ENCODE measurements around the gene NAT8L.

NAT8L gene

DNA sequence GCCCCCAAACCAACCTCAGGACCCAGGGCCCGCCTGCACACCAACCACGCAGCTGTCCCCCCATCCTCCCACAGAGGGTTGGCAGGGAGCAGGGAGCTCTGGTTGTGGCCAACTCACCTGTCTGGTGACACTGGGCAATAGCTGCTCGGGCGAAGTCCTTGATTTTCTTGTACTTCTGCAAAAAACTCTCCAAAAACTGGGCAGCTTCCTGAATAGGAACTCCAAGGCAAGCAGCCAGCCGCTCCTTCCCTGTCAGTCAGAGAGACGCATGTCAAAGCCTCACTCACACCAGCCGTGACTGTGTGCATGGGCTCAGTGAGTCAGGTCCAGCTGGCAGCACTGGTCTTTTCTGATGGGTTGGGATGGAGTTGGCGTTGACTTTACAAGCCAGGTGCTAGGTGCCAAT lies 26.4 kb downstream of the NAT8L start:
- no peak for DNase-seq (ENCODE audit: low read depth, low spot score)
- no peak overlapping the region for H3K9ac ChIP-seq (ENCODE audit: insufficient read length, low read depth)
- H3K9me3 ChIP-seq (ENCODE audit: insufficient read depth, low read length), result no peaks in the 10 kb centered on the region
- H3K36me3 ChIP-seq (ENCODE audit: insufficient read depth, insufficient read length, low read length), result no peaks in the 10 kb centered on the region
- no peak overlapping the region for H3K4me3 ChIP-seq (ENCODE audit: insufficient read length, low read depth)
- TF ChIP-seq SUZ12 (IDR thresholded peaks at IDR 0.05; ENCODE audit: extremely low read depth, insufficient read depth, insufficient read length), result no peak
- TF ChIP-seq ZNF274 (IDR thresholded peaks at IDR 0.05; ENCODE audit: low read depth, low read length), result no peak
- no peak for TF ChIP-seq YY1 (IDR thresholded peaks at IDR 0.05; ENCODE audit: insufficient read depth, insufficient read length)
- H3K27me3 ChIP-seq (ENCODE audit: insufficient read depth, insufficient read length), result no peaks in the 10 kb centered on the region
- no peaks in the 10 kb centered on the region for H3K4me1 ChIP-seq (ENCODE audit: insufficient read depth, insufficient read length)

DNA sequence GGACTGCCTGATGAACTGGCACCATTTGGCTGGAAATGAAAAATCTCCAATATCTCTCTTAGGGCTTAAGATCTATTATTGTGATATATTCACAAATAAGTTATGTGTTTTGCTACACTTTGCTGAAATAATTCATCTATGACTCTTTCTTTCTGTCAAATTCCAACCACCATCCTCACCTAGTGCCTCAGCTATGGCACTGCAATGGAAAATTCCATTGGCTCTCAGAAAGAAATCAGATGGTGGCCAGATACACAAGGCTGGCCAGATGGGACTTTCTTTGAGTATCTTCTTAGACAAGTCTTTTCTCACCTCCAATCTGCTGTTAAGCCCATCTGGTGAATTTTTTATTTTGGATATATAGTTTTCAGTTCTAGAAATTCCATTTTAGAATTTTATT lies 28.0 kb downstream of the NAT8L start:
- no peaks in the 10 kb centered on the region for H3K27me3 ChIP-seq (ENCODE audit: insufficient read depth, insufficient read length)
- TF ChIP-seq SUZ12 (IDR thresholded peaks at IDR 0.05; ENCODE audit: extremely low read depth, insufficient read depth, insufficient read length), result no peak
- H3K4me1 ChIP-seq (ENCODE audit: insufficient read depth, insufficient read length), result no peaks in the 10 kb centered on the region
- H3K4me3 ChIP-seq (ENCODE audit: insufficient read length, low read depth), result no peak overlapping the region
- no peak for DNase-seq (ENCODE audit: low read depth, low spot score)
- no peak overlapping the region for H3K9ac ChIP-seq (ENCODE audit: insufficient read length, low read depth)
- H3K9me3 ChIP-seq (ENCODE audit: insufficient read depth, low read length), result no peaks in the 10 kb centered on the region
- H3K36me3 ChIP-seq (ENCODE audit: insufficient read depth, insufficient read length, low read length), result no peaks in the 10 kb centered on the region

DNA sequence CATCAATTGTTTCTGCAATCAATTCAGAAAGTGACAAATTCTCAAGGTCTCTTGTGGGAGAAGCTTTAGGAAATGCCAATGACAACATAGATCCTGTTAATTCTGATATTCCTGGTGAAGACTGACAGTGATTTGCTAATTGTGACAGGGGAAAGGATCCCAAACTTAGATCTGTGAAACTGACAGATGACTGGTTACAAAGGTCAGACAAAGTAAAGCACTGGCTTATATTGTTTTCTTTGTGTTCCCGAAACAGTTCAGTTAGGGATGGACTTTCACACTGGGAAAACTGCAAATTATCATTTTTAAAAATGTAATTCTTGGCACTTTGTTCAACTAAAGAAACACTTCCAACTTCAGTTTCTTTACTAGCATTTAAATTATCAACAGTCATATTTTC lies 30.1 kb downstream of the NAT8L start:
- Histone ChIP-seq H3K4me1 (ENCODE audit: insufficient read depth, insufficient read length) (no peaks in the 10 kb centered on the region), H3K9ac (ENCODE audit: insufficient read length, low read depth) (no peak overlapping the region), H3K9me3 (ENCODE audit: insufficient read depth, low read length) (no peaks in the 10 kb centered on the region), H3K4me3 (ENCODE audit: insufficient read length, low read depth) (no peak overlapping the region), H3K36me3 (ENCODE audit: insufficient read depth, insufficient read length, low read length) (no peaks in the 10 kb centered on the region), H3K27me3 (ENCODE audit: insufficient read depth, insufficient read length) (no peaks in the 10 kb centered on the region)
- no peak for TF ChIP-seq YY1 (IDR thresholded peaks at IDR 0.05; ENCODE audit: insufficient read depth, insufficient read length)
- no peak for TF ChIP-seq SUZ12 (IDR thresholded peaks at IDR 0.05; ENCODE audit: extremely low read depth, insufficient read depth, insufficient read length)
- TF ChIP-seq ZNF274 (IDR thresholded peaks at IDR 0.05; ENCODE audit: low read depth, low read length), result no peak
- no peak for DNase-seq (ENCODE audit: low read depth, low spot score)

DNA sequence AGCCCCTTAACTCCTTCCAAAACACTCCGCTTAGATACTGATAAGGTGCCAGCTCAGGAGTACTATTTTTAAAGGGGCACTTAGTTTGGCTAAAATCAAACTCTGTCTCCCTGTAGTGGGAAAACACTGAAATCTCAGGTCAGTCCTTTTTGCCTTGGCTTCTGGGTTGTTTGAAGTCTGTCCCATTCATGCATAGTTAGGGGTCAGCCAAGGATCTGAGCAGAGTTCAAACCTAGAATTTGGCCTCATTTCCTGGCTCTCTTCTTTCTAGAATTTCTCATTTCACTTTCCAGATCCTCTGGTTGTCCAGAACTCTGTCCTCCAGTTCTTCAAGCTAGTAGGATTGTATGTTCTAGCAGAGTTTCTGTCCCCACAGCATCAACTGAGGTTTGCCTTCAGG lies 31.5 kb downstream of the NAT8L start:
- TF ChIP-seq ZNF274 (IDR thresholded peaks at IDR 0.05; ENCODE audit: low read depth, low read length) (no peak), SUZ12 (IDR thresholded peaks at IDR 0.05; ENCODE audit: extremely low read depth, insufficient read depth, insufficient read length) (no peak), YY1 (IDR thresholded peaks at IDR 0.05; ENCODE audit: insufficient read depth, insufficient read length) (no peak)
- no peaks in the 10 kb centered on the region for H3K9me3 ChIP-seq (ENCODE audit: insufficient read depth, low read length)
- H3K9ac ChIP-seq (ENCODE audit: insufficient read length, low read depth), result no peak overlapping the region
- no peaks in the 10 kb centered on the region for H3K36me3 ChIP-seq (ENCODE audit: insufficient read depth, insufficient read length, low read length)
- no peak overlapping the region for H3K4me3 ChIP-seq (ENCODE audit: insufficient read length, low read depth)
- no peaks in the 10 kb centered on the region for H3K27me3 ChIP-seq (ENCODE audit: insufficient read depth, insufficient read length)
- H3K4me1 ChIP-seq (ENCODE audit: insufficient read depth, insufficient read length), result peaks cover 6% of the 10 kb centered on the region
- DNase-seq (ENCODE audit: low read depth, low spot score), result no peak

DNA sequence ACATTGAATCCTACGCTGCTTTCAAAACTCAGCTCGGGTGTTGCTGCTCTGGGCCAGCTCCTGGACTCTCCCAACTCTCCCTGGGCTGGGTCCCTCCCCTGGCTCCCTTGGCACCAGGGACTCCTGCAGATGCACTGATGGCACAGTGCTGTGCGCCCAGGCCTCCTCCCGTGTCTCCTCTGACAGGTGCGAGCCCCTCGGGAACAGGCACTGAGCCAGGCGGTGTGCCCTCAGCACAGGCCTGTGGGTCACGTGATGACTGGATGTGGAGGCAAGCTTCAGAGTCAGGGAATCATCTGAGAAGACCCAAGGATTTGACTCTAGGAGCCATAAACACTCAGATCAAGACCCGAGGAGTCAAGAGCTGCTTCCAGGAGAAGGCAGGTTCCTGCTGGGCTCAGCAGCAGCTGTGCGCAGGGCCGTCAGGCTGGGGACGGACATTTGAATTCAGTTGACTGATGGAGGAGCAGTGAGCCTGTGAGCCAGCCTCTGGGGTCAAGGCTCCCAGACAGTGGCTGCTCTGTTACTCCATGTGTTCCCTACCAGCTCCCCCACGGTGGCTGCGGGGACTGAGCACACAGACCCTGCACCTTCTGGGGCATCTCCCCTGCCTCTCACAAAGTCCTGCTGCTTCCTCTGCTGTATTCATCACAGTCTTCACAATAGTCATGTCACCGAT lies 33.0 kb downstream of the NAT8L start:
- DNase-seq (ENCODE audit: low read depth, low spot score), result no peak
- Histone ChIP-seq H3K9ac (ENCODE audit: insufficient read length, low read depth) (no peak overlapping the region), H3K4me1 (ENCODE audit: insufficient read depth, insufficient read length) (peaks cover 11% of the 10 kb centered on the region), H3K9me3 (ENCODE audit: insufficient read depth, low read length) (peaks cover 10% of the 10 kb centered on the region; the same call in 1 of the 2 replicates), H3K27me3 (ENCODE audit: insufficient read depth, insufficient read length) (no peaks in the 10 kb centered on the region), H3K4me3 (ENCODE audit: insufficient read length, low read depth) (no peak overlapping the region), H3K36me3 (ENCODE audit: insufficient read depth, insufficient read length, low read length) (no peaks in the 10 kb centered on the region)
- TF ChIP-seq SUZ12 (IDR thresholded peaks at IDR 0.05; ENCODE audit: extremely low read depth, insufficient read depth, insufficient read length) (no peak), YY1 (IDR thresholded peaks at IDR 0.05; ENCODE audit: insufficient read depth, insufficient read length) (no peak), ZNF274 (IDR thresholded peaks at IDR 0.05; ENCODE audit: low read depth, low read length) (no peak)

DNA sequence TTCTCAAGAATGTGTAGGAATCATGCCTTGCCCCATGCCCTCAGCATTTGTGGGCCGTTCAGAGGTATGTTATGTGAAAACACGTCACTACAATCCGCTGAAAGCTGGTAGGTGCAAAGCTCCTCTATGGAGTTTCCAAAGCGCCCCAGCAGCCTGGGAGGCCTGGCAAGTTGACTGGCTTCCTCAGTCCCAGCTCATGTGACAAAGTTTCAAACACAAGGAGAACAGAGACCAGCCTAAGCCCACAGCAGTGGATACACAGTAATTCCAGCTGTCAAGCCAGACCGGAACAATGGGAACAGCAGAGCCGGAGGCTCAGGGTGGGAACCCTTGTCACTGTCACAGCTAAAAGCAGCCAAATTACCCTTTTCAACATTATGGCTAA lies 33.5 kb downstream of the NAT8L start:
- no peak for TF ChIP-seq YY1 (IDR thresholded peaks at IDR 0.05; ENCODE audit: insufficient read depth, insufficient read length)
- no peak for TF ChIP-seq SUZ12 (IDR thresholded peaks at IDR 0.05; ENCODE audit: extremely low read depth, insufficient read depth, insufficient read length)
- TF ChIP-seq ZNF274 (IDR thresholded peaks at IDR 0.05; ENCODE audit: low read depth, low read length), result no peak
- H3K9me3 ChIP-seq (ENCODE audit: insufficient read depth, low read length), result peaks cover 13% of the 10 kb centered on the region; the same call in 1 of the 2 replicates

DNA sequence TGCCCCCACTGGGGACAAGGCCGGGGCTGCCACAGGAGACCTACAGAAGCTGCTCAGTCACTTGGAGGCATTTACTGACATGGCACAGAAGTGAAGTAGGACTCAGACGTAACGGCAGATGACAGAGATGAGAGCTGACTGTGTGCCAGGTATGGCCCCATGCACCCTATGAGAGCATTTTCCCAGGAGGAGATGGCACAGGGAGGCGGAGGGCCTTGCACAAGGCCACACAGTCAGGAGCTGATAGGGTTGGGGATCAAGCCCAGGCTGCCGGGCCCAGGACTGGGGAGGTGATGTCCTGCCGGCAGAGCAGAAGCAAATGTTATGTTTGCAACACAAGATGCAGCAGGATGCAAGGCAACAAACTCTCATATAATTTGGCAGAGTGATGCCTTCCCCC lies 34.1 kb downstream of the NAT8L start:
- peaks cover 11% of the 10 kb centered on the region for H3K4me1 ChIP-seq (ENCODE audit: insufficient read depth, insufficient read length)
- DNase-seq (ENCODE audit: low read depth, low spot score), result no peak
- no peak for TF ChIP-seq SUZ12 (IDR thresholded peaks at IDR 0.05; ENCODE audit: extremely low read depth, insufficient read depth, insufficient read length)
- TF ChIP-seq ZNF274 (IDR thresholded peaks at IDR 0.05; ENCODE audit: low read depth, low read length), result no peak
- no peak for TF ChIP-seq YY1 (IDR thresholded peaks at IDR 0.05; ENCODE audit: insufficient read depth, insufficient read length)
- H3K9me3 ChIP-seq (ENCODE audit: insufficient read depth, low read length), result peaks cover 13% of the 10 kb centered on the region; the same call in 1 of the 2 replicates
- no peaks in the 10 kb centered on the region for H3K36me3 ChIP-seq (ENCODE audit: insufficient read depth, insufficient read length, low read length)
- no peak overlapping the region for H3K9ac ChIP-seq (ENCODE audit: insufficient read length, low read depth)
- H3K27me3 ChIP-seq (ENCODE audit: insufficient read depth, insufficient read length), result no peaks in the 10 kb centered on the region
- no peak overlapping the region for H3K4me3 ChIP-seq (ENCODE audit: insufficient read length, low read depth)

More for the DNA sequence above, 33.5 kb downstream of the NAT8L start:
- peaks cover 11% of the 10 kb centered on the region for H3K4me1 ChIP-seq (ENCODE audit: insufficient read depth, insufficient read length)
- no peaks in the 10 kb centered on the region for H3K27me3 ChIP-seq (ENCODE audit: insufficient read depth, insufficient read length)
- H3K9ac ChIP-seq (ENCODE audit: insufficient read length, low read depth), result no peak overlapping the region
- no peak overlapping the region for H3K4me3 ChIP-seq (ENCODE audit: insufficient read length, low read depth)
- DNase-seq (ENCODE audit: low read depth, low spot score), result no peak
- H3K36me3 ChIP-seq (ENCODE audit: insufficient read depth, insufficient read length, low read length), result no peaks in the 10 kb centered on the region

Measured in NT2/D1 (cell line).